Tibial nerve (tissue), 4 donors: ENCODE measurements around the gene UTF1.

Experiments used
- CTCF ChIP-seq, 5 experiments: fragments of 200-600 bp in 3 of 5; fragments of 450-650 bp in 2 of 5; sonication (generic) in 3 of 5; IDR thresholded peaks; one replicate each; pipeline ENCODE4 v1.5.1; 2016 to 2019; ENCODE audit warnings: antibody characterized with exemption in 5 of 5, mild to moderate bottlenecking in 3 of 5, moderate library complexity in 2 of 5
- EP300 ChIP-seq, 2 donors: sonication (generic); formaldehyde crosslinking; IDR thresholded peaks; one replicate each; pipeline ENCODE4 v1.6.1; 2017; ENCODE audit warnings: antibody characterized with exemption in 2 of 2, mild to moderate bottlenecking in 1 of 2

GRCh38 chr10:133266056-133266795 lies 36.2 kb downstream of the UTF1 start:
- TF ChIP-seq CTCF (IDR thresholded peaks at IDR 0.05) (no peak), EP300 (IDR thresholded peaks at IDR 0.05) (no peak)
